AG10803 (cell line): ENCODE results near the gene FNDC10.

ENCODE experiments used
- DNase-seq: peaks from one replicate; pipeline ENCODE4 v3.0.0; 2010; ENCODE audit warnings: low read depth
- H3K4me3 ChIP-seq: 2 replicates; pipeline ENCODE4 v1.5.1; 2011; ENCODE audit warnings: mild to moderate bottlenecking, low read length, control low read depth
- CTCF ChIP-seq: conservative IDR thresholded peaks from 2 replicates; pipeline ENCODE4 v1.5.1; 2011; ENCODE audit warnings: mild to moderate bottlenecking, low read length, control low read depth, inconsistent platforms

Gene FNDC10

GRCh38 chr1:1615256-1616044 is 15.5 kb upstream of the FNDC10 start, which contains the start of gene MIB2:
MIB2 (plus strand) TSS chr1:1615500; CDS start chr1:1623453, 7,953 bp downstream.
- DNase-seq = peak; percentile 93
- peak within 1 kb of the TSS; percentile 97 for H3K4me3 ChIP-seq
- TF ChIP-seq CTCF = no peak

- H3K4me3 ChIP-seq = peak overlapping the region; percentile 97
- TF ChIP-seq CTCF = no peak
- no peak for DNase-seq
Measured at GRCh38 chr1:1614954-1615255, 15.0 kb upstream of the FNDC10 start.

- peak; percentile 75 for DNase-seq
- peak overlapping the region; percentile 97 for H3K4me3 ChIP-seq
- no peak for TF ChIP-seq CTCF
Measured at GRCh38 chr1:1614204-1614953, 14.4 kb upstream of the FNDC10 start.

GRCh38 chr1:1613509-1614082 is 13.7 kb upstream of the FNDC10 start:
- H3K4me3 ChIP-seq = peak overlapping the region; percentile 97
- no peak for TF ChIP-seq CTCF
- DNase-seq = no peak

GRCh38 chr1:1612104-1612400 is 12.1 kb upstream of the FNDC10 start:
- TF ChIP-seq CTCF = no peak
- no peak for DNase-seq
- H3K4me3 ChIP-seq = no peak overlapping the region

GRCh38 chr1:1610796-1611195 is 10.9 kb upstream of the FNDC10 start:
- no peak for TF ChIP-seq CTCF
- no peak for DNase-seq
- no peak overlapping the region for H3K4me3 ChIP-seq
